CD4-positive, alpha-beta T cell treated with Interleukin-6 at 100 ng/mL for 8 hours (primary cell): Measurements from ENCODE around the gene CCL13.

Source experiments
- DNase-seq: peaks from one replicate; pipeline ENCODE4 v3.0.0-alpha.2; 2020; ENCODE audit warnings: mixed read lengths, low spot score

Gene CCL13

GRCh38 chr17:34384822-34385605 is 28.7 kb downstream of the CCL13 start:
- no peak for DNase-seq

GRCh38 chr17:34386343-34386696 is 30.0 kb downstream of the CCL13 start:
- DNase-seq, result no peak

DNA sequence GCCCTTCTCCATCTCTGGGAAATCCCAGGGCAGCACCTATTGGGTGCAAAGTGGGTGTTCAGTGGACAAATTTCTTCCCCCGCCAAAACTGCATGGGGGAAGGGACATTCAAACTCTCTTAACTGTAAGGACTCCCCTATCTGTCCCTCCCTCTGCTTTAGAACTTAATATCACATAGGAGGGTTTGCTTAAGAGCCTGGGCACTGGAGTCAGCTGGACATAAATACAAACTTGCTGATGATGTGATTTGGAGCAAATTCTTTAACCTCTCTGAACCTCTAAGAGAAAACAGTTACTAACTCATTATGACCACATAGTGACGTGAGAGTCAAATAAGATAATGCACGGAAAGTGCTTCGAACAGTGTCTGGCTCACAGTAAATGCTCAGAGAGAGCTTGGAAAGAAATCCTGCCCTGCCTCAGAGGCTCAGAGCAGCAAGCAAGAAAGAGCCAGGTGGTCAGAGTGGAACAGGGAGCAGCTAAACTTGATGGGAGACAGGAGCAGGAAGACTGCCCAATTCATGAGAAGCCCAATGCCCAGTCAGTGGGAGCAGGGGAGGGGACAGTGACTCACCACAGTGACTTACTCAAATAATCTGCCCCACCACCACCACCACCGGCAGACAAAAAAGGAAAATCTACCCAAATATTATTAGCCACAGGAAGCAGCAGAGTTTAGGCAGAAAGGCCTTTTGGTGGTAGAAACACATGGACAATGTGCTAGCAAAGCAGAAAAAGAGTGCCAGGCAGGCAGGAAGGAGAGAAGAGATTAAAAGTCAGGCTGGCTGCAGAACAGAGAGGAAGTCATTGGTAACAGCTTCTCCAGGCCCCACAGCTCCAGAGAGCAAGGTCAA is 30.6 kb downstream of the CCL13 start:
- DNase-seq, result no peak

DNA sequence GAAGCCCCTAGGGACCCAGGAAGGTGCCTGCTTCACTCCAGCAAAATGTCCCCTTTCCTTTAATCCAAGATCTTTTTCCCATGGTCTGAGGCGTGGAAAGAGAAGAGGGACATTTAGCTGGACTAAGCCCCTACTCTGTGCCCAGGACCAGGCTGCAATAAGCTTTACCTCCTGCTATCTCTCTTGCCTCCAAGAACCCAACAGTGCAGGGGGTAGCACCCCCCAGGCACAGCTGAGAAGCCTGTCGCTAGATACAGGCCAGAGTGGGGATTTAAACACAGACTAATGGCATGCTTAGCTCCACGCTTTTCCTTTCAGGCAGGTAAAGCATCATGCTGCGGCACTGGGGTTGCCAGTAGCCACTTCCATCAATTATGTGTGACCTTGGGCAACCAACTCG is 31.3 kb downstream of the CCL13 start:
- no peak for DNase-seq

DNA sequence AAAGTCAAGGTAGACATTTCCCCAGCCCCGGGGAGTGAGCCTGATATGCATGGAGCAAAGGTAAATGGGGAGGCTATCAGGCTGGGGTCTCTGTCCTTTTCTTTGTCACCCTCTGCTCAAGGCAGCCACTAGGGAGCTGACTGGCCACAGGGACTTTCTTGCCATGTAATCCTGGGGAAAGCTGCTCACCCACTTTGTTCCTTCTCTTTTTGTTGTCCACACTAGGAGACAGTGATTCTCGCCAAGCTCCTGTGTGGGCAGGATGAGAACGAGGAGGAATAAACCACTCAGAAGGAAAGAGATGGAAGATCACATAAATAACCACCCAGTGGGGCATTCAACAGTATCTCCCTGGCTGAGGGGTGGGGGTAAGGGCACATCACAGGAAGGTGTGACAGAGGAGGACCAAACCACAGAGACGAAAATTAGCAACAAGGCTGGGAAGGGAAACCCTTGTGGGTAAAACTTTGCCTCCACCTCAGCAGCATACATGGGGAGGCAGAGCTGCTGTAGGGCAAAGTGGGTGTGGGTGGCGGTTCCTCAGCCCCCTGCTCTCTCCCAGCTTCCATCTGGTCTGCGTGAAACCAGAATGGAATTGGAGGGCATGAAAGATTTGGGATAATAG is 33.0 kb downstream of the CCL13 start:
- DNase-seq, result no peak

- no peak for DNase-seq
These were observed 34.4 kb downstream of the CCL13 start for GRCh38 chr17:34390649-34391048.

- no peak for DNase-seq
These were observed 35.0 kb downstream of the CCL13 start for GRCh38 chr17:34391241-34391640.

- no peak for DNase-seq
These were observed 37.1 kb downstream of the CCL13 start for GRCh38 chr17:34393401-34393800.

DNA sequence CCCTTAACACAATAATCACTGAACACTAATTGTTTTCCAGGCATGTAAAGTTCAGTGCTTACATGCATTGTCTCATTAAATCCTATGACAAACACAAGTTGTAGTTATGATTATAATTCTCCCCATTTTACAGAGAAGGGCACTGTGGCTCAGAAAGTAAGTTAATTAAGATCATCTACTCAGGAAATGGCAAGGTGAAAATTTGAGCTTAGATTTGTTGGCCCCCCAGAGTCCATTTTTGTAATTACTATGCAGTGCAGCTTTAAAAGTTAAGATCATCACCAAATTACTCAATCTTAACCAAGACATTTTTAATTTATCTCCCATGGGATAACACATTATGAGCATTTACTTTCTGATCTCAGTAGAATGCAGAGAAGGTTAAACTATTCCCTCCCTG is 41.0 kb downstream of the CCL13 start:
- no peak for DNase-seq

- no peak for DNase-seq
These were observed 42.7 kb downstream of the CCL13 start for GRCh38 chr17:34398990-34399389.

DNA sequence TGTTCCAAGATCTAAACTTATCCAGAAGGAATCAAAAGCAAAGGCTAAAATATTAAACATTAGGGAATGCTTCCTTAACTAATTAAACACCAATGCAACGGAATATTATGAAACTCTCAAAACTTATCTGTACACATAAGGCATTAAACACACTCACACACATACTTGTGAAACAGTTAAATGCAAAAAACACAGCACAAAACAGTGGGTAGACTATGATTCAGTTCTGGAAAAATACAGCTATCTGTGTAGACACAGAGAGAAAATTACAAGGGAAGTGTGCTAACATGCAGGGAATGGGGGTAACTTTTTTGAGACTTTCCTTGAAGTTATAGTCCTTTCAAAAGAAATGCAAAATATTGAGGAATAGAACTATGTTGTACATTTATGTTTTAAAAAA is 43.4 kb downstream of the CCL13 start:
- DNase-seq, result no peak

DNA sequence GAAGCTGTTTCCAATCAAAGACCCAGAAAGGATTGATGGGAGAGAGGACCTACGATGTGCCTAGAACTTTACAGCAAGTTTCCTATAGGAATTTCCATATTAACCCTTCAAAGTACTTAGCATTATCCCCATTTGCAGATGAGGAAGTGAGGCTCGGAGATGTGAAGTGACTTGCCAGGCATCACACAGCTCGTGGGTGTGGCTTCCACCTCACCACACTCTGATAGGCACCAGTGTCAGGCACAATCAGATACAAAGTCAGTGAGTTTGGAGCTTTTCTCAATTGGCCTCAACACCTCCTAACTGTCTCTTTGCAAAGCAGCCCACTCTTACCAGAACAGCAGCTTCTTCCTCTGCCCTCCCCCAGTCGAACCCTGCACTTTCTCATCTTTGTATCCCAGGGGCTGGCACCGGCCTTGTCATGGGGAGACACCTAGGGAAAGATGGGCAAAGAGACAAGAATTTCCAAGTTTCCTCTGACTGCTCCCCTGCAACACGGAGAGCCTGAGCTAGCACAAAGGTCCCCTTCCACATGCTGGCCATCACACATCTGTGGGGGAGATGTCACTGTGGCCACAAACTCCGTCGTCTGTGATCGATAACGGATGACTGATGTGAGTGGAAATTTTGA is 44.1 kb downstream of the CCL13 start:
- no peak for DNase-seq

DNA sequence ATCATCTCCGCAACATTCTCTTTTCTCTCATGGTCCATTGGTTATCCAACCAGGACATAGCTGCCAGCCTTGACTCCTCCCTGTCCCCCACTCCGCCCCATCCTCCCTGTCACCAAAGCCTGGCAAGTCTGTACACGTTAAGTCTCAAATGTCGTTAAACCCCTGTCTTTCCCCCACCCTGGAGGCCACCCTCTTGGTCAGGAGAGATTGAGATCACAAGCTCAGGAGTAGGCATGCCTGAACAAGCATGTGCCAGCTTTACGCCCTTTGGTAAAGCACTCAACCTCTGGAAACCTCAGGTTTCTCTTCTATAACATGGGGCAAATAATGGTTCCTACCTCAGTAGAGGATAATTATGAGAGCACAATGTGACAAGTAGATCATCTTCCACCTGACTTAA is 44.9 kb downstream of the CCL13 start:
- DNase-seq, result no peak

DNA sequence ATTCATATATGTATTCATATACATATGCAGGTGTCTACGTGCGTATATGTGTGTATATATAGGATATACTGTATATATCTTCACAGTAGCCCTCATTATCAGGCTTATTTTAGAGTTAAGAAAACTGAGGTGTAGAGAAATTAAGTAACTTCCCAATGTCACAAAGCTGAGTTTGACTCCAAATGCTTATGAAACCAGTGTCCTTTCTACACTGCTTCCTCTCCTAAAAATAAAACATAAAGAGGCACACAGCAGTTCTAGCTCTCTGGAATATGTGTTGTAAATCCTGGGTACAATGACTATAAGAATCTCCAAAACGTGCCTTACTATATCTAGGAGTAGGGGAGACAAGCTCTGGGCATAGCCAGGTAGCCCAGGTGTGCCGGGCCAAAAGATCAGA is 46.7 kb downstream of the CCL13 start:
- DNase-seq, result no peak

- DNase-seq, result no peak
These were observed 49.9 kb downstream of the CCL13 start for GRCh38 chr17:34406226-34406625.
